Gastrocnemius medialis (tissue), 4 donors: ENCODE data around the gene RAB20. TPM values are rescaled to one million over a fixed set of nuclear protein-coding genes. Genes with fewer than 3 reads are reported as not detected.

ENCODE experiments used
- ATAC-seq, 2 donors: fragments of 150-250 bp; one replicate each; pipeline ENCODE4 v1.9.1; 2016
- DNase-seq, 2 donors: peaks; one replicate each; pipeline ENCODE4 v3.0.0-alpha.2; 2019
- H3K27ac ChIP-seq, 4 donors: fragments of 200-600 bp; sonication (generic); 1 replicate in 1 of 4; 2 replicates in 3 of 4; pipeline ENCODE4 v1.5.1; 2016 to 2018; ENCODE audit warnings: mild to moderate bottlenecking in 2 of 4, moderate library complexity in 1 of 4
- H3K27me3 ChIP-seq, 3 donors: fragments of 200-600 bp; sonication (generic) in 2 of 3; 1 replicate in 1 of 3; 2 replicates in 2 of 3; pipeline versions ENCODE4 v1.5.1 to v1.6.0; 2016 to 2019; ENCODE audit warnings: mild to moderate bottlenecking in 1 of 3, moderate library complexity in 1 of 3
- H3K36me3 ChIP-seq, 2 donors: fragments of 200-600 bp; sonication (generic) in 1 of 2; one replicate each; pipeline ENCODE4 v1.5.1; 2017 to 2018
- H3K4me1 ChIP-seq, 2 donors: fragments of 200-600 bp; sonication (generic) in 1 of 2; one replicate each; pipeline ENCODE4 v1.5.1; 2016 to 2017; ENCODE audit warnings: mild to moderate bottlenecking in 2 of 2
- H3K4me3 ChIP-seq, 4 donors: fragments of 200-600 bp; sonication (generic) in 3 of 4; 1 replicate in 1 of 4; 2 replicates in 3 of 4; pipeline ENCODE4 v1.5.1; 2016 to 2019; ENCODE audit warnings: mild to moderate bottlenecking in 2 of 4
- H3K9me3 ChIP-seq, 3 donors: fragments of 200-600 bp; sonication (generic) in 2 of 3; 1 replicate in 1 of 3; 2 replicates in 2 of 3; pipeline ENCODE4 v1.5.1; 2016 to 2019
- POLR2A ChIP-seq, 2 donors: fragments of 450-650 bp; IDR thresholded peaks; one replicate each; pipeline ENCODE4 v1.6.1; 2017; ENCODE audit warnings: antibody characterized with exemption in 2 of 2, mild to moderate bottlenecking in 2 of 2, moderate library complexity in 2 of 2
- in situ Hi-C, 4 donors: fragments of 200-750 bp; cut with MboI; loops; one replicate each; pipeline versions ENCODE4 v1.15.0 to v1.8.0; 2017; ENCODE audit warnings: low sequenced_read_pairs in 4 of 4
- intact Hi-C: fragments of 100-400 bp; cut with DNase I; formaldehyde crosslinking; loops from one replicate; pipeline ENCODE4 v1.15.1; 2023; ENCODE audit warnings: low total_unique reads
- total RNA-seq, 4 donors: library from RNA; depleted of rRNA; stranded (reverse); fragments of >200 nt; gene quantifications; one replicate each; pipeline versions ENCODE4 v1.1.0 to v1.2.3, GENCODE V29; 2016
- TF ChIP-seq, protein P1 (sequence below), 5 experiments: fragments of 450-650 bp in 3 of 5; fragments of 200-600 bp in 2 of 5; sonication (generic) in 2 of 5; IDR thresholded peaks in 4 of 5; conservative IDR thresholded peaks in 1 of 5; 1 replicate in 4 of 5; 2 replicates in 1 of 5; pipeline ENCODE4 v1.5.1; 2016 to 2019; ENCODE audit warnings: antibody characterized with exemption in 5 of 5, mild to moderate bottlenecking in 3 of 5, moderate library complexity in 3 of 5

Gene RAB20
- total RNA-seq, 4 donors from 2014 or later = 0.31 to 9.1 (median 2.0) TPM

DNA sequence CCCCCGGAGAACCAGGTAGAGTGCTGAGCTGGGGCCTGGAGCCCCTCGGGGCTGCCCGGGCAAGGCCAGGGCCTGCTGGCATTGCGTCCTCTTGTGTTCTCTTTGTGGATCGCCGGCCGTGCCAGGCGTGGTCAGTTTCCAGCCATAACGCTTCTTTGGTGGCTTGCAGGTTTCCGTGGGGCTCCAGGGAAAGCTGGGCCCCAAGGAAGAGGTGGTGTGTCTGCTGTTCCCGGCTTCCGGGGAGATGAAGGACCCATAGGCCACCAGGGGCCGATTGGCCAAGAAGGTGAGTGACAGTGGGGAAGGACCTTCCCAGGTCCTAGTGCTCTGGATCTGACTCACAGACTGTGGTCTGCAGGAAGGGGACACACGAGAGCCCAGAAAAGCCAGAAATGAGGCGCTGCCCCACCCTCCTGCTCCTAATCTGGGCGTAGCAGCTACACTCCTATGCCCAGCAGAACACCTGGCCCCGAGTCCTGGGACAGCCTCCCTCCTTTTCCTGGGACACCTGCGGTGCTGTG, 57.5 kb downstream of the RAB20 start:
- peak overlapping the region; percentile 45 to 70 (median 64) for H3K27ac ChIP-seq
- no peak overlapping the region for H3K4me3 ChIP-seq
- H3K36me3 ChIP-seq = peaks cover 0 to 21% of the 10 kb centered on the region in 2 donors

DNA sequence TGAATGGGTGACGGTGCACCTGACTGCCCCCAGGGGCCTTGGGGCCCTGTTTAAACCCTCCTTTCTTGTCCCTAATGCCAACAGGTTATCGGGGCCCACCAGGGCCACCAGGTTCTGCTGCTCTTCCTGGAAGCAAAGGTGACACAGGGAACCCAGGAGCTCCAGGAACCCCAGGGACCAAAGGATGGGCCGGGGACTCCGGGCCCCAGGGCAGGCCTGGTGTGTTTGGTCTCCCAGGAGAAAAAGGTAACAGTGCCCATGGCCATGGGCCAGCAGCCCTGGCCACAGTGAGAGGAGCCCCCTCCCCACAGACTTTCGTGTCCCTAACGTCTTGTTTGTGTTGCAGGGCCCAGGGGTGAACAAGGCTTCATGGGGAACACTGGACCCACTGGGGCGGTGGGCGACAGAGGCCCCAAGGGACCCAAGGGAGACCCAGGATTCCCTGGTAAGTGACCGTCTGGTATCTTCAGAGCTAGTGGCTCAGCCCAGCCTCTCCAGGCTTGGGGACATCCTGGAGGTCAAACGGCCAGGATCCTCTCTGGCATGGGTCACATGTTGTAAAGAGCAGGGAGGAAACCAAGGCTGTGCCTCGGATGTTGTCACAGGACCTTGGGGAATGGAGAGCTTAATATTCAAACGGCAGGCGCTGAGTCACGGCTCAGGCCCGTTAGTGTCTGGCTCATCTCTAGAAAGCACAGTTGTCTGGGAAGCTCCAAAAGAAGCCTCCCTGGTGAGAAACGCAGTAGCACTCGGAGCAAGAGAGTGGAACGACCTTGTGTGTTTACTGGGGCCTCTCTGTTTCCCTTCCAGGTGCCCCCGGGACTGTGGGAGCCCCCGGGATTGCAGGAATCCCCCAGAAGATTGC, 58.3 kb downstream of the RAB20 start:
- in situ Hi-C loops (no loop called here), intact Hi-C loops (no loop called here)
- Histone ChIP-seq H3K36me3 (peaks cover 0 to 21% of the 10 kb centered on the region in 2 donors), H3K27me3 (no peaks in the 10 kb centered on the region), H3K4me1 (peaks cover 18 to 19% of the 10 kb centered on the region in 2 donors), H3K4me3 (no peak overlapping the region), H3K27ac (peak overlapping the region; percentile 45 to 70 (median 64)), H3K9me3 (no peaks in the 10 kb centered on the region)
- TF ChIP-seq POLR2A (IDR thresholded peaks at IDR 0.05) = no peak
- TF ChIP-seq, protein P1, sequence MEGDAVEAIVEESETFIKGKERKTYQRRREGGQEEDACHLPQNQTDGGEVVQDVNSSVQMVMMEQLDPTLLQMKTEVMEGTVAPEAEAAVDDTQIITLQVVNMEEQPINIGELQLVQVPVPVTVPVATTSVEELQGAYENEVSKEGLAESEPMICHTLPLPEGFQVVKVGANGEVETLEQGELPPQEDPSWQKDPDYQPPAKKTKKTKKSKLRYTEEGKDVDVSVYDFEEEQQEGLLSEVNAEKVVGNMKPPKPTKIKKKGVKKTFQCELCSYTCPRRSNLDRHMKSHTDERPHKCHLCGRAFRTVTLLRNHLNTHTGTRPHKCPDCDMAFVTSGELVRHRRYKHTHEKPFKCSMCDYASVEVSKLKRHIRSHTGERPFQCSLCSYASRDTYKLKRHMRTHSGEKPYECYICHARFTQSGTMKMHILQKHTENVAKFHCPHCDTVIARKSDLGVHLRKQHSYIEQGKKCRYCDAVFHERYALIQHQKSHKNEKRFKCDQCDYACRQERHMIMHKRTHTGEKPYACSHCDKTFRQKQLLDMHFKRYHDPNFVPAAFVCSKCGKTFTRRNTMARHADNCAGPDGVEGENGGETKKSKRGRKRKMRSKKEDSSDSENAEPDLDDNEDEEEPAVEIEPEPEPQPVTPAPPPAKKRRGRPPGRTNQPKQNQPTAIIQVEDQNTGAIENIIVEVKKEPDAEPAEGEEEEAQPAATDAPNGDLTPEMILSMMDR (IDR thresholded peaks at IDR 0.05 in 4 of 5, conservative IDR thresholded peaks at IDR 0.05 in 1 of 5) = no peak
- peak; percentile 37 to 82 for DNase-seq
- peak; percentile 70 to 72 for ATAC-seq

More for the DNA sequence above, 57.5 kb downstream of the RAB20 start:
- in situ Hi-C loops = no loop called here
- no peaks in the 10 kb centered on the region for H3K9me3 ChIP-seq
- no peaks in the 10 kb centered on the region for H3K27me3 ChIP-seq
- intact Hi-C loops = no loop called here
- no peak for TF ChIP-seq POLR2A (IDR thresholded peaks at IDR 0.05)
- TF ChIP-seq, protein P1 (IDR thresholded peaks at IDR 0.05 in 4 of 5, conservative IDR thresholded peaks at IDR 0.05 in 1 of 5) = no peak
- ATAC-seq = no peak
- H3K4me1 ChIP-seq = peaks cover 11 to 12% of the 10 kb centered on the region in 2 donors
- no peak for DNase-seq

DNA sequence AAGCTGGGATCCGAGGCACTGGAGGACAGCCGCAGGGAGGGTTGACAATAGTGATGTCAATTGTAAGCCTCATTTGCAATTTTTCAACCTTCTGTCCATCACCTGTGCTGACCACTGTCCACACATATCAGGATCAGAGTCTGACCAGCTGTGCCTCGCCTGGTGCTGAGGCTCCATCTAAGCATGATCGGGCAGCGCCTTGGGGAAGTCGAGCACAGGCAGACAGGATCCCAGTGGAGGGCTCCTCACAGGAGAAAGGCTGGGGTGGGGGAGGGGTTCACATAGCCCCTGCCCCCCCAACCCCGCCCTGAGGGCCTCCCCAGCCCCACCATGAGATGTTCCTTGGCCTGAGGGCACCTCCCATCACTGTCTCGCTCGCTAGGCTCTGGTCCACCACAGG, 60.3 kb downstream of the RAB20 start:
- no peak overlapping the region for H3K4me3 ChIP-seq
- ATAC-seq = no peak
- no peaks in the 10 kb centered on the region for H3K9me3 ChIP-seq
- peaks cover 0 to 29% of the 10 kb centered on the region in 2 donors for H3K36me3 ChIP-seq
- in situ Hi-C loops = no loop called here
- peaks cover 5 to 10% of the 10 kb centered on the region in 2 donors for H3K4me1 ChIP-seq
- DNase-seq = no peak
- no peaks in the 10 kb centered on the region for H3K27me3 ChIP-seq
- TF ChIP-seq POLR2A (IDR thresholded peaks at IDR 0.05) = no peak
- TF ChIP-seq, protein P1 (IDR thresholded peaks at IDR 0.05 in 4 of 5, conservative IDR thresholded peaks at IDR 0.05 in 1 of 5) = no peak
- no peak overlapping the region for H3K27ac ChIP-seq
- intact Hi-C loops = no loop called here

DNA sequence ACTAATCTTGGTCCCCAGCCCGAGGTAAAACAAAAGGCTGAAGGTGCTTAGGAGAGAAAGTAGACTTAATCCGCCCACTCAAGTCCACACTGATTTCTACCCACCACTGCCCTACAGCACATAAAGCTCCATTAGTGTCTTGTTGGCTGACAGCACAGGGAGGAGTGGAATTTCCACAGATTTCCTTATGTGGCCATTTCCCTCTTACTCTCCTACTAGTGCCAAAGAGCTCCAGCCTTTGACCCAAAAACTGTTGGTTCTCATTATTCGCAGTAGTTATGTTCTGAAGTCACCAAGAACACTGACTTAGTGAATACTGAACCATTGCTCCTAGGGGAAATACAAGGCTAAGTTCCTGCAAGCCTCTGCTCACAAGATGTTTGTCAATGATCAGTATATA, 61.2 kb downstream of the RAB20 start:
- TF ChIP-seq, protein P1 (IDR thresholded peaks at IDR 0.05 in 4 of 5, conservative IDR thresholded peaks at IDR 0.05 in 1 of 5) = no peak
- TF ChIP-seq POLR2A (IDR thresholded peaks at IDR 0.05) = no peak
- Histone ChIP-seq H3K9me3 (no peaks in the 10 kb centered on the region), H3K4me3 (no peak overlapping the region), H3K4me1 (peaks cover 5 to 10% of the 10 kb centered on the region in 2 donors), H3K27me3 (no peaks in the 10 kb centered on the region), H3K36me3 (peaks cover 0 to 36% of the 10 kb centered on the region in 2 donors), H3K27ac (no peak overlapping the region)
- ATAC-seq (no peak), DNase-seq (no peak)
- in situ Hi-C loops (no loop called here), intact Hi-C loops (no loop called here)
